Ovary (tissue), 9 donors: ENCODE measurements around the gene CYP1A1. TPM values are rescaled to one million over a fixed set of nuclear protein-coding genes. Genes with fewer than 3 reads are reported as not detected.
A peak's percentile ranks its signal among the peaks of the same experiment; 100 is the strongest.

Experiments
- DNase-seq, 5 donors: peaks; one replicate each; pipeline ENCODE4 v3.0.0-alpha.2; 2019 to 2020
- H3K27ac ChIP-seq, 2 donors: fragments of 200-600 bp; one replicate each; pipeline versions ENCODE4 v1.5.1 to v1.8.0; 2019 to 2022
- H3K27me3 ChIP-seq: fragments of 200-600 bp; one replicate; pipeline ENCODE4 v1.8.0; 2022
- H3K36me3 ChIP-seq: fragments of 200-600 bp; sonication (generic); one replicate; pipeline ENCODE4 v1.5.1; 2019
- H3K4me1 ChIP-seq: one replicate; pipeline ENCODE4 v1.8.1; 2013; ENCODE audit warnings: mild to moderate bottlenecking, moderate library complexity; ENCODE audit not compliant: insufficient read depth
- H3K4me3 ChIP-seq: fragments of 200-600 bp; sonication (generic); one replicate; pipeline ENCODE4 v1.5.1; 2017
- H3K9me3 ChIP-seq, 2 donors: fragments of 200-600 bp in 1 of 2; sonication (generic) in 1 of 2; one replicate each; pipeline versions ENCODE4 v1.5.1 to v1.8.1; 2013 to 2019; ENCODE audit warnings: mild to moderate bottlenecking in 1 of 2, moderate library complexity in 1 of 2
- EP300 ChIP-seq: sonication (generic); formaldehyde crosslinking; IDR thresholded peaks from one replicate; pipeline ENCODE4 v1.6.1; 2017; ENCODE audit warnings: antibody characterized with exemption
- POLR2A ChIP-seq: fragments of 450-650 bp; IDR thresholded peaks from one replicate; pipeline ENCODE4 v1.6.1; 2017; ENCODE audit warnings: antibody characterized with exemption, mild to moderate bottlenecking, moderate library complexity
- WGBS, 3 donors: extraction: QIAGEN DNeasy Blood & Tissue Kit in 1 of 3; methylation state at CpG; one replicate each; pipeline versions ENCODE4 v1.1.5 to v1.1.7; 2013 to 2017; 5-methylcytosine and 5-hydroxymethylcytosine counted together
- intact Hi-C, 4 donors: fragments of 100-400 bp; cut with DNase I; formaldehyde crosslinking; loops; one replicate each; pipeline versions ENCODE4 v1.11.0 to v1.15.1; 2022 to 2023
- polyA plus RNA-seq, 2 donors: library from polyadenylated mRNA; stranded (reverse); fragments of 200-250 nt in 1 of 2; fragments of 350-450 nt in 1 of 2; fragmentation: Illumina TruSeq in 1 of 2; extraction: RNeasy Lipid Tissue Mini Kit (QIAGEN cat#74804) in 1 of 2; gene quantifications; one replicate each; pipeline ENCODE4 v1.2.3, GENCODE V29; 2013 to 2014
- total RNA-seq, 7 donors: library from RNA; depleted of rRNA in 2 of 7; stranded (reverse); fragments of >200 nt in 2 of 7; fragmentation: NEBNext Ultra II Directional in 3 of 7; extraction: Animal tissue kit (Norgen Biotek cat#: 25700) in 3 of 7; gene quantifications; one replicate each; pipeline versions ENCODE4 v1.1.0 to v1.2.4, GENCODE V29; 2016 to 2023
- TF ChIP-seq, protein P1 (sequence below), 3 donors: fragments of 450-650 bp in 2 of 3; fragments of 200-600 bp in 1 of 3; IDR thresholded peaks; one replicate each; pipeline versions ENCODE4 v1.5.1 to v1.8.0; 2016 to 2022; ENCODE audit warnings: antibody characterized with exemption in 3 of 3, mild to moderate bottlenecking in 1 of 3
- donor health status: DM: no; HTN: no; CAD: no; lungs with moderate emphysema.
- donor health status: DM: no; HTN: no; CAD: no.
- donor health status: Bipolar disorder and iron deficiency.
- donor health status: DM: yes; HTN: yes; CAD: no.
- donor health status: DM: no; HTN: no; CAD: no.
- donor health status: DM: yes; HTN: yes; CAD: no.

Gene CYP1A1
- total and polyA plus RNA-seq, 9 donors: 0.10 to 1.6 (median 0.96) TPM; not detected in 6

DNA sequence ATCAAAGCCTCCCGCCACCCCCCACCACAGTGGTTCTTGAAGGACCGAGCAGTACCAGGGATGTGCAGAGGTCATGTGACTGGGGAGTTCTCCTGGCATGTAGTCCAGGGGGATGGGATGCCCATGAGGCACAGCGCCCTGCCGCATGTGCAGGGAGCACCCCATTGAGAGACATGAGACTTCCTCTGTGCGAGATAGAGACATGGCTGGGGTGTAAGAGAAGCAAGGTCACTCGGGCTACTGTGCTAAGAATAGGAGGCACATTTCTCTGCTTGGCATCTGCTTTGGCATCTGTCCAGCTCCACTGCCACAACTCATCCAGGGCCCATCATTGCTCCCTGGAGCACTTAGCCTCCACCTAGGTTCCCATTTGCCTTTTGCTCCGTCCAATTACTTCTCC lies 2.4 kb upstream of the CYP1A1 start:
- Histone ChIP-seq H3K27ac (no peak overlapping the region), H3K36me3 (no peaks in the 10 kb centered on the region), H3K4me1 (peaks cover 11% of the 10 kb centered on the region), H3K9me3 (no peaks in the 10 kb centered on the region), H3K27me3 (no peaks in the 10 kb centered on the region), H3K4me3 (no peak overlapping the region)
- intact Hi-C loops: no loop called here
- 62 to 72% (median 65%) methylated on average over 7 of the region's 7 CpGs for WGBS, 3 donors
- DNase-seq: no peak
- no peak for TF ChIP-seq POLR2A
- no peak for TF ChIP-seq EP300
- TF ChIP-seq, protein P1, sequence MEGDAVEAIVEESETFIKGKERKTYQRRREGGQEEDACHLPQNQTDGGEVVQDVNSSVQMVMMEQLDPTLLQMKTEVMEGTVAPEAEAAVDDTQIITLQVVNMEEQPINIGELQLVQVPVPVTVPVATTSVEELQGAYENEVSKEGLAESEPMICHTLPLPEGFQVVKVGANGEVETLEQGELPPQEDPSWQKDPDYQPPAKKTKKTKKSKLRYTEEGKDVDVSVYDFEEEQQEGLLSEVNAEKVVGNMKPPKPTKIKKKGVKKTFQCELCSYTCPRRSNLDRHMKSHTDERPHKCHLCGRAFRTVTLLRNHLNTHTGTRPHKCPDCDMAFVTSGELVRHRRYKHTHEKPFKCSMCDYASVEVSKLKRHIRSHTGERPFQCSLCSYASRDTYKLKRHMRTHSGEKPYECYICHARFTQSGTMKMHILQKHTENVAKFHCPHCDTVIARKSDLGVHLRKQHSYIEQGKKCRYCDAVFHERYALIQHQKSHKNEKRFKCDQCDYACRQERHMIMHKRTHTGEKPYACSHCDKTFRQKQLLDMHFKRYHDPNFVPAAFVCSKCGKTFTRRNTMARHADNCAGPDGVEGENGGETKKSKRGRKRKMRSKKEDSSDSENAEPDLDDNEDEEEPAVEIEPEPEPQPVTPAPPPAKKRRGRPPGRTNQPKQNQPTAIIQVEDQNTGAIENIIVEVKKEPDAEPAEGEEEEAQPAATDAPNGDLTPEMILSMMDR (IDR thresholded peaks at IDR 0.05): no peak

DNA sequence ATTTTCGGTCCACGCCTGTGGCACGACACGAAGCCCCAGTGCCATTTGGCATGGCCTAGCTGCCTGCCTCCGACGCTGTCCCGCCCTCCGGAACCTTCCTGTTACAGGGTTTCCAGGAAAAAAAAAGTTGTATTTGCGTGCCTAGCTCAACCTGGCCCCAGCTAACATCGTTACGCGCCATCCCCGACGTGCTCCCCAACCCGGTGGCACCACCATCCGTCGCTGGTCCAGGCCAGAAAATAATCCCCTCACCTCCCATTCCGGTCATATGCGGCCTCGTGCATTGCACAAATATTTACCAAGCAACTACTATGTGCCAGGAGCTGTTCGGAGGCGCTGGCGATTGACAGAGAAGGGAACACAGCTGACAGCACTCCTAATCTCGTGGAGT lies 1.4 kb upstream of the CYP1A1 start:
- intact Hi-C loops: no loop called here
- WGBS, 3 donors: 28 to 31% (median 30%) methylated on average over 24 of the region's 24 CpGs
- Histone ChIP-seq H3K9me3 (no peaks in the 10 kb centered on the region), H3K27ac (no peak overlapping the region), H3K27me3 (no peaks in the 10 kb centered on the region), H3K36me3 (no peaks in the 10 kb centered on the region), H3K4me1 (peaks cover 11% of the 10 kb centered on the region), H3K4me3 (peak overlapping the region; percentile 40)
- DNase-seq: no peak
- no peak for TF ChIP-seq POLR2A
- no peak for TF ChIP-seq EP300
- TF ChIP-seq, protein P1 (IDR thresholded peaks at IDR 0.05): no peak

DNA sequence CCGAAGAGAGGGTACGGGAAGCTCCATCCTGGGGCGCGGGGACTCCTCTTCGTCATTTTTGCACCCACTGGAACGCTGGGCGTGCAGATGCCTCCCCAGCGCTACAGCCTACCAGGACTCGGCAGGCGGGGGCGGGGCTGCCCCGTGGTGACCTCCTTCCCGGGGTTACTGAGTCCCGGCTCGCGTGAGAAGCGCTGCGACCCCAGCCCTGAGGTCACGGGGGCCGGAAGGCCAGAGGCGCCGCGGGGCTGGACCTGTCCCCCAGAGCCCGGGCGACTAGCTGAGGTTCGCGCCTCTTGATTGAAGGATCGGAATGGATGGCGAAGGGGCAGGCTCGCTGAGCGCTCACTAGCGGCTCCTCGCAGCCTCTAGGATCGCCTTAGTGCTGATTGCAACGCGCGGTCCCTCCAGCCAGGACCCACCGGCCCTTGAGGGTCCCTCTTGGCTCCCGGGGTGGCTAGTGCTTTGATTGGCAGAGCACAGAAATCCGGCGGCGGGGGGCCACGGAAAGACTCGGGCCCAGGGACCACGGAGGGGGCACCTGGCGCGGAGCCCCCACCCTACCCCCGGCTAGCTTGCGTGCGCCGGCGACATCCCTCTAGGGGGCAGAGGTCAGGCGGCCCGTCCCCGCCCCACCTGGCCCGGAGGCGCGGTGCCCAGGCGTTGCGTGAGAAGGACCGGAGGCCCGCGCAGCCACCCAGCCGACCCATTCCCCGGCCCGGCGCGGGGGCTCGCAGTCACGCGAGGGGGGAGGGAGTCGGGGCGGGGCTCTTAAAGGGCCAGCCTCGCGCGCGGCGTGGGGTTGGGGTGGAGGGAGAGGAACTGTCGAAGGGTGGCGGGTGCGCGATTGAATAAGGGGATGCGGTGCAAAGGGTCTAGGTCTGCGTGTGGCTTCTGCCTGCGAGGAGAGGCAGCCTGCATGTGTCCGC lies 781 bp upstream of the CYP1A1 start:
- Histone ChIP-seq H3K27ac (no peak overlapping the region), H3K4me3 (peak overlapping the region; percentile 40), H3K9me3 (no peaks in the 10 kb centered on the region), H3K4me1 (peaks cover 11% of the 10 kb centered on the region), H3K27me3 (no peaks in the 10 kb centered on the region), H3K36me3 (no peaks in the 10 kb centered on the region)
- no peak for TF ChIP-seq POLR2A
- TF ChIP-seq, protein P1 (IDR thresholded peaks at IDR 0.05): no peak
- no peak for TF ChIP-seq EP300
- intact Hi-C loops: no loop called here
- peak in 3 of 5 donors; percentile 23 to 49 (median 35) for DNase-seq
- 1 to 2% (median 1%) methylated on average over 71 to 86 of the region's 86 CpGs for whole genome bisulfite sequencing, 3 donors

DNA sequence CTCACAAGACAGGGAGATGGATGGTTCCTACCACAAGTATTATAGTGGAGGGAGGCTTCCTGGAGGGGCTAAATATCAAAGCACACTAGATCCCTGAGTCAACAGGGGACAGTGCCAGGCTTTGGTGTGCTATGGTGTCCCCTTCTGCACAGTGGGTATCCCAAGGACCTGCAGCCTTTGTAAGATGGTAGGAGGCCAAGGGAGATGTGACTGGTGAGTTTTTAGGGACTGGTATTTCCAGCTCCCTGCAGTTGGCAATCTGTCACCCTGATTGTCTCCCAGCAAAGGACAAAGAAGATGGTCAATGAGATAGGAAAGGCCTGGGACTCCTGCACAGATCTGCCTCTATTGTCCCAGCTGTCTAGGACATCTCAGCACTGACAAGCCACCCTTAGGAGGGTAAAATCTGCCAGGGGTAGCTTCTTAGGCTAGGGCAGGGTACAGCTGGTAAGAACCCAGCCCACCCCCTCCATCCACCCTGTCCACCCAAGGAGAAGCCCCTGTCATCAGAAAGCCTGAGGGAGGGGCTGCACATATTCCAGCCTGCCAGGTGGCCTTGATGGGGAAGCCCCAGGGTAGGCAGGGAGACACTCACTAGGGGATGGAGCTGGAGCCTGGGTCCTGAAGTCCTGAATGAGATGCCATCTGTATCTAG lies 631 bp downstream of the CYP1A1 start:
- peaks cover 11% of the 10 kb centered on the region for H3K4me1 ChIP-seq
- no peaks in the 10 kb centered on the region for H3K27me3 ChIP-seq
- H3K9me3 ChIP-seq: no peaks in the 10 kb centered on the region
- H3K36me3 ChIP-seq: no peaks in the 10 kb centered on the region
- no peak overlapping the region for H3K27ac ChIP-seq
- H3K4me3 ChIP-seq: no peak overlapping the region
- intact Hi-C loops: no loop called here
- no peak for DNase-seq
- TF ChIP-seq, protein P1 (IDR thresholded peaks at IDR 0.05): no peak
- TF ChIP-seq EP300 (no peak), POLR2A (no peak)
